Measurements from ENCODE around the gene RPL29. TPM values are rescaled to one million over a fixed set of nuclear protein-coding genes. Genes with fewer than 3 reads are reported as not detected.
"Not testable (repeated sequence)": the region's sequence is repeated elsewhere in the genome, so short reads cannot be mapped to it uniquely, and the experiment has no call there.

Gene RPL29
- total RNA-seq: 1,714 and 1,721 TPM in 2 replicates

- DNase-seq: peak; percentile 98
- Mint-ChIP-seq H3K4me1 (peaks cover 20% of the 10 kb centered on the region), H3K4me3 (peak within 1 kb of the TSS; percentile 90), H3K27me3 (peaks cover 16% of the 10 kb centered on the region), H3K36me3 (ENCODE audit: low read depth) (peaks cover 47% of the 10 kb centered on the region), H3K27ac (peak within 1 kb of the TSS; percentile 97), H3K9me3 (no peaks in the 10 kb centered on the region)
- intact Hi-C loops (cut with micrococcal nuclease): loop anchor here (1.0 to 5.0 kb wide), 5 partner anchors 12 to 202 kb away; partner anchors contain the start of genes ABHD14A, ABHD14B, ACY1 and ALAS1
These were observed at the start of gene RPL29 for GRCh38 chr3:51995346-51996163. Gene RPL29 (minus strand): TSS chr3:51995895. CDS start chr3:51995461, 434 bp downstream.

DNA sequence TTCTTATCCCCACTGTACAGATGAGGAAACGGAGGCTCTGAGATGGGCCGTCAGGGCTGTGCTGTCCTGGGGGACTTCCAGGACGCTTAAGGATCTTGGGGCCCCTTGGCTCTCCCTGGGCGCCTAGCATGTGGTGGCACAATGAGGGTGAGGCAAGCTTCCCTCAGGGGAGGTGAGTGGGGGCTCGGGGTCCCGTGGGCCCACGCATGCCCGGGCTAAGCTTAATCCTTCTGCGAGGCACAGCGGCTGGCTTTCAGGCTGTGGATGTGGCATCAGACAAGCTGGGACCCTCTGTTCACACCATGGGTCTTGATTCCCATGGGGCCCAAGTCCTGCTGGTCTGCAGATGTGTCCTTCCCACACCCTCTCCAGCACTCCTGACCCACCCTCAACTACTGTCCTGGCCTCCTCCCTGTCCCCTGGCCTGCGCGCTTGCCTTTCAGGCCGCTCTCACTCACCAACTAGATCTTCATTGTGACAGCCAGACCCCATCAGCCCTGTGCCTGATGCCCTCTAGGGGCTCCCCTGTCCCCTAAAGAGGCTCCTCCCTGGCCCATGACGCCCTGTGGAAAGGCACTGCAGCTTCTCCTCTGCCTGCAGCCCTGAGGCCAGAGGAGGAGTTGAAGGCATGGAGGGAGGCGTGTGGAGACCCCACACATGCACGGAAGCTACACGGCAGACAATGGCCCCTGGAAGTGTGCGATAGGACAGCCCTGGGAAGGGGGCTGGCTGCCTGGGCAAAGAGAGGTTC is 49.3 kb upstream of the RPL29 start:
- H3K27ac Mint-ChIP-seq: no peak overlapping the region
- no peak for DNase-seq
- peaks cover 6% of the 10 kb centered on the region for H3K27me3 Mint-ChIP-seq
- intact Hi-C loops (cut with micrococcal nuclease): no loop called here
- peaks cover 7% of the 10 kb centered on the region for H3K4me1 Mint-ChIP-seq
- peaks cover 12% of the 10 kb centered on the region for H3K36me3 Mint-ChIP-seq (ENCODE audit: low read depth)
- no peak overlapping the region for H3K4me3 Mint-ChIP-seq
- no peaks in the 10 kb centered on the region for H3K9me3 Mint-ChIP-seq

DNA sequence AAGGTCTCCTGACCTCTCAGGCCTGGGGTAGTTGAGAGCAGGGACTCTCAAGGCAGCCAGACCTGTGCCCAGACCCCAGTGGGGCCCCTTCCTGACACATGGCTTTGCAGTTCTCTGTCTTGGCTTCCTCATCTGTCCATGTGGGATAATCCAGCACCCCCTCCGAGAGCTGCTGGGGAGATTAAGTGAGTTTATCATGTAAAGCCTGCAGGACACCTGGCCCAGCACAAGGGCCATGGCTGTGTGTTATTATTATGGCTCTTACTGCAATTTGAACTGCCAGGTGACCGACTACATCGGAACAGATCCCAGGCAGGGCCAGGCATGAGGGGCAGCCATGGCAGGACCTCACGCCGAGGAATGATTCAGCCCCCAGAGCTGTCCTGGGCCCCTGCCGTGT is 48.1 kb upstream of the RPL29 start:
- Mint-ChIP-seq H3K4me3 (no peak overlapping the region), H3K27me3 (peaks cover 6% of the 10 kb centered on the region), H3K36me3 (ENCODE audit: low read depth) (peaks cover 2% of the 10 kb centered on the region), H3K27ac (no peak overlapping the region), H3K9me3 (no peaks in the 10 kb centered on the region), H3K4me1 (peaks cover 2% of the 10 kb centered on the region)
- DNase-seq: no peak
- intact Hi-C loops (cut with micrococcal nuclease): no loop called here

DNA sequence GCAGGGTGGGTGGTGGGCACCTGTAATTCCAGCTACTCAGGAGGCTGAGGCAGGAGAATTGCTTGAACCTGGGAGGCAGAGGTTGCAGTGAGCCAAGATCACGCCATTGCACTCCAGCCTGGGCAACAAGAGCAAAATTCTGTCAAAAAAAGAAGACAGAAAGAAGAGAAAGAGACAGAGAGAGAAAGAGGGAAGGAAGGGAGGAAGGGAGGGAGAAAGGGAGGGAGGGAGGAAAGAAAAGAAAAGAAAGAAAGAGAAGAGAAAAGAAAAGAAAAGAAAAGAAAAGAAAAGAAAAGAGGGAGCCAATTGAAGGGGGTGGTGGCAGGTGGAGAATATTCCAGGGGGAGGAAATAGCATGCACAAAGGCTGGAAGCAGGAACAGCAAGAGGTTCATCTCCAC is 47.3 kb upstream of the RPL29 start:
- H3K36me3 Mint-ChIP-seq (ENCODE audit: low read depth); H3K4me1 Mint-ChIP-seq; DNase-seq; intact Hi-C loops (cut with micrococcal nuclease); H3K27me3 Mint-ChIP-seq; H3K9me3 Mint-ChIP-seq; H3K27ac Mint-ChIP-seq; H3K4me3 Mint-ChIP-seq: not testable (repeated sequence)

GRCh38 chr3:52041118-52041731 is 45.5 kb upstream of the RPL29 start:
- no peaks in the 10 kb centered on the region for H3K9me3 Mint-ChIP-seq
- no peak for DNase-seq
- H3K4me1 Mint-ChIP-seq: peaks cover 2% of the 10 kb centered on the region
- H3K27me3 Mint-ChIP-seq: peaks cover 6% of the 10 kb centered on the region
- no peak overlapping the region for H3K27ac Mint-ChIP-seq
- H3K36me3 Mint-ChIP-seq (ENCODE audit: low read depth): no peaks in the 10 kb centered on the region
- intact Hi-C loops (cut with micrococcal nuclease): no loop called here
- no peak overlapping the region for H3K4me3 Mint-ChIP-seq

DNA sequence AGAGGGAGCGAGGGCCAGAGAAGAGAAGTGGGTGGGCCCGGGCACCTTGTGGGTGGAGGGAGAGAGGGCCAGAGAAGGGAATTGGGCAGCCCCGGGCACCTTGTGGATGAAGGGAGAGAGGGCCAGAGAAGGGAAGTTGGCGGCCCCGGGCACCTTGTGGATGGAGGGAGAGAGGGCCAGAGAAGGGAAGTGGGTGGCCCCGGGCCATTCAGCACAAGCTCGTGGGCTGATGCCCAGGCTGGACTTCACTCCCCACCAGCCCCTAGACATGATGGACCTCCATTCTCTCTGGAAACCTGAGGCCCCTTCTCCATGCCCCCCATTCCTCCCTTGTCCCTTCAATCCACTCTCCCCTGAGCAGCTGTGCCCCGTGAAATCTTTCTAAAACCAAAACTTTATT is 44.9 kb upstream of the RPL29 start:
- Mint-ChIP-seq H3K27ac (no peak overlapping the region), H3K4me3 (no peak overlapping the region), H3K9me3 (no peaks in the 10 kb centered on the region), H3K4me1 (peaks cover 2% of the 10 kb centered on the region), H3K36me3 (ENCODE audit: low read depth) (no peaks in the 10 kb centered on the region), H3K27me3 (peaks cover 6% of the 10 kb centered on the region)
- intact Hi-C loops (cut with micrococcal nuclease): no loop called here
- no peak for DNase-seq

DNA sequence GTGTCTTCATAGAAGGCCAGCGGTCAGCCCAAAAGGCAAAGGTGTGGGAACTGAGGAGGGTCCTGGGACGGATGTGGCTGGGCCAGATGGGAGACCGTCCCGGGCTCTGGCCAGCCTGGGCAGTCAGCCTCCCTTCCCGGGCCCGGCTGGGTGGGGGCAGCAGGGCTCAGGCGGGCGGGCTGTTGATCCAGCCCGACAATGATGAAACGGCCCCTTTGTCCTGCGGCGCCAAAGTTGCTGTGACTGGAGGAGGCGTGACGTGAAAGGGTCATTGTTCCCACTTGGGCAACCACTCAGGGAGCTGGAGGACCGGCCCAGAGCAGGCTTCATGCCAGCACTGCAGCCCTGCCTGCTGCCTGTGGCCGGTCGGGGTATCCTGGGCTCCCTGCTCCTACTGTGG is 44.2 kb upstream of the RPL29 start:
- peaks cover 6% of the 10 kb centered on the region for H3K27me3 Mint-ChIP-seq
- H3K27ac Mint-ChIP-seq: no peak overlapping the region
- no peaks in the 10 kb centered on the region for H3K36me3 Mint-ChIP-seq (ENCODE audit: low read depth)
- no peaks in the 10 kb centered on the region for H3K9me3 Mint-ChIP-seq
- peaks cover 2% of the 10 kb centered on the region for H3K4me1 Mint-ChIP-seq
- no peak for DNase-seq
- H3K4me3 Mint-ChIP-seq: no peak overlapping the region
- intact Hi-C loops (cut with micrococcal nuclease): no loop called here

GRCh38 chr3:52039426-52039825 is 43.7 kb upstream of the RPL29 start:
- Mint-ChIP-seq H3K4me1 (peaks cover 2% of the 10 kb centered on the region), H3K27me3 (peaks cover 6% of the 10 kb centered on the region), H3K4me3 (no peak overlapping the region), H3K27ac (no peak overlapping the region), H3K9me3 (no peaks in the 10 kb centered on the region), H3K36me3 (ENCODE audit: low read depth) (no peaks in the 10 kb centered on the region)
- intact Hi-C loops (cut with micrococcal nuclease): no loop called here
- DNase-seq: no peak

DNA sequence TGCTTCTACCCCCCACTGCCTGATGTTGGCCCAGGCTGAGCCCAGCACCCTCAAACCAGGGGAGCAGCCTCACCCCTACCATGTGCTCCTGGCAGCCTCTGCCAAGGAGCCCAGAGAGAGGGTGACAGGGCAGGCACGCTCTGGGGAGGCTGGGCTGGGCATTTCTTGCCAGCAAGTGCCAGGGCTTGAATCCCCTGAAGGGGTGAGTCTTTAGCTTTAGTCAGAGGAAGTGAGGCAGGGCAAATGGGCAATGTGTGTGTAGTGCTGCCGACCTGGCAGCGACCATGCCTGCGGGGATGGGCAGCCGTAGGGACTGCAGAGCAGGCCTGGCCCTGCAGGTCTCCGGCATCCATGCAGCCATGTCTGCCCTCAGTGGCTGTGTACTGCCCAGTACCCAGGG is 42.5 kb upstream of the RPL29 start:
- Mint-ChIP-seq H3K4me1 (peaks cover 2% of the 10 kb centered on the region), H3K27ac (no peak overlapping the region), H3K36me3 (ENCODE audit: low read depth) (no peaks in the 10 kb centered on the region), H3K27me3 (peaks cover 6% of the 10 kb centered on the region), H3K9me3 (no peaks in the 10 kb centered on the region), H3K4me3 (no peak overlapping the region)
- intact Hi-C loops (cut with micrococcal nuclease): no loop called here
- DNase-seq: no peak

- no peak overlapping the region for H3K27ac Mint-ChIP-seq
- no peaks in the 10 kb centered on the region for H3K9me3 Mint-ChIP-seq
- no peaks in the 10 kb centered on the region for H3K36me3 Mint-ChIP-seq (ENCODE audit: low read depth)
- H3K4me1 Mint-ChIP-seq: peaks cover 2% of the 10 kb centered on the region
- intact Hi-C loops (cut with micrococcal nuclease): no loop called here
- H3K27me3 Mint-ChIP-seq: peaks cover 5% of the 10 kb centered on the region
- H3K4me3 Mint-ChIP-seq: no peak overlapping the region
- DNase-seq: no peak
These were observed 41.6 kb upstream of the RPL29 start for GRCh38 chr3:52037291-52037690.

- H3K4me1 Mint-ChIP-seq: no peaks in the 10 kb centered on the region
These were observed 41.1 kb upstream of the RPL29 start for GRCh38 chr3:52036829-52037228.

DNA sequence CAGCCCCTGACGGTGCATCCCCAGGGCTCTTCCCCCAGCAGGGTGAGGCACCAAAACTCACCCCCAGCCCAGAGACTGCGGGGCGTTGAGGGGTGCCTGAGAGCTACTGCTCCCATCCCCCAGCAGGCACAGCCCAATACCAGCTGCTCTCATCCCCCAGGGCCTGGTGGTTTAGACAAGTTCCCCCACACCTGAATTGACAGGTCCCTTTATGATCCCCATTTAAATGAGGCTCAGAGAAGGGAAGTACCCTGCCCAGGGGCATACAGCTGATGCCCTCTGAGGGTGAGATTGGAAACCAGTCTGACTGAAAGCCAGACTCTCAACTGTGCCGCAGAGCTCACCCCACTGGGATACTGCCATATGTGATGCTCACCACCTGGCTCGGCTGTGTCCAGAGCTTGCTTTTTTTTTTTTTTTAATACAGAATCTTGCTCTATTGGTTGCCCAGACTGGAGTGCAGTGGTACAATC is 40.6 kb upstream of the RPL29 start:
- intact Hi-C loops (cut with micrococcal nuclease): no loop called here
- H3K36me3 Mint-ChIP-seq (ENCODE audit: low read depth): no peaks in the 10 kb centered on the region
- no peaks in the 10 kb centered on the region for H3K4me1 Mint-ChIP-seq
- no peaks in the 10 kb centered on the region for H3K9me3 Mint-ChIP-seq
- no peak overlapping the region for H3K27ac Mint-ChIP-seq
- H3K4me3 Mint-ChIP-seq: no peak overlapping the region
- no peak for DNase-seq
- no peaks in the 10 kb centered on the region for H3K27me3 Mint-ChIP-seq

More at GRCh38 chr3:52036829-52037228, 41.1 kb upstream of the RPL29 start:
- Mint-ChIP-seq H3K4me3 (no peak overlapping the region), H3K9me3 (no peaks in the 10 kb centered on the region), H3K27me3 (peaks cover 2% of the 10 kb centered on the region), H3K36me3 (ENCODE audit: low read depth) (no peaks in the 10 kb centered on the region), H3K27ac (no peak overlapping the region)
- intact Hi-C loops (cut with micrococcal nuclease): no loop called here
- DNase-seq: peak; percentile 66

GRCh38 chr3:52034651-52035050 is 39.0 kb upstream of the RPL29 start:
- Mint-ChIP-seq H3K4me3 (no peak overlapping the region), H3K36me3 (ENCODE audit: low read depth) (no peaks in the 10 kb centered on the region), H3K27ac (no peak overlapping the region), H3K27me3 (no peaks in the 10 kb centered on the region), H3K4me1 (no peaks in the 10 kb centered on the region), H3K9me3 (no peaks in the 10 kb centered on the region)
- DNase-seq: no peak
- intact Hi-C loops (cut with micrococcal nuclease): no loop called here

- Mint-ChIP-seq H3K4me1 (no peaks in the 10 kb centered on the region), H3K27me3 (no peaks in the 10 kb centered on the region), H3K27ac (no peak overlapping the region), H3K36me3 (ENCODE audit: low read depth) (no peaks in the 10 kb centered on the region), H3K4me3 (no peak overlapping the region), H3K9me3 (no peaks in the 10 kb centered on the region)
- intact Hi-C loops (cut with micrococcal nuclease): no loop called here
- DNase-seq: no peak
These were observed 38.5 kb upstream of the RPL29 start for GRCh38 chr3:52034212-52034611.

Data from activated CD4-positive, alpha-beta T cell treated with anti-CD3 and anti-CD28 coated beads, Interleukin-2, amount 10 ng/mL, durations not matched to agents 24 days and 14 days (primary cell).